ENCODE results near the gene KRTAP1-3. TPM values are rescaled to one million over a fixed set of nuclear protein-coding genes. Genes with fewer than 3 reads are reported as not detected.
"Not testable (repeated sequence)": the region's sequence is repeated elsewhere in the genome, so short reads cannot be mapped to it uniquely, and the experiment has no call there.

The KRTAP1-3 gene
- total RNA-seq, 1 donor from 2014 or later = not detected

DNA sequence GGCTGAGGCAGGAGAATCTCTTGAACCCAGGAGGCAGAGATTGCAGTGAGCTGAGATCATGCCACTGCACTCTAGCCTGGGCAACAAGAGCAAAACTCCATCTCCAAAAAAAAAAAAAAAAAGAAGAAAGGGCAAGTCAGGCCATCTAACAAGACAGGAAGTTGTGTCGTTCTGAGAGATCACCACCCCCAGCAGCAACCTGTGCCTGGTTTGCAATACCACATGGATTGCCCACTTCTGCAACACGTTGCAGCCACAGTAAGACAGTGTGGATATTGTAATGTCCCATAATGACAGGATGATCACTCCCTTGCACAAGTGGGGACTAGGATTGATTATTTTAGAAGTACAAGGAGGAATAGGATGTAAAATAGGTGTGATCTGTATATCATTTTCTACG lies 34.4 kb upstream of the KRTAP1-3 start:
- TF ChIP-seq, protein P1, sequence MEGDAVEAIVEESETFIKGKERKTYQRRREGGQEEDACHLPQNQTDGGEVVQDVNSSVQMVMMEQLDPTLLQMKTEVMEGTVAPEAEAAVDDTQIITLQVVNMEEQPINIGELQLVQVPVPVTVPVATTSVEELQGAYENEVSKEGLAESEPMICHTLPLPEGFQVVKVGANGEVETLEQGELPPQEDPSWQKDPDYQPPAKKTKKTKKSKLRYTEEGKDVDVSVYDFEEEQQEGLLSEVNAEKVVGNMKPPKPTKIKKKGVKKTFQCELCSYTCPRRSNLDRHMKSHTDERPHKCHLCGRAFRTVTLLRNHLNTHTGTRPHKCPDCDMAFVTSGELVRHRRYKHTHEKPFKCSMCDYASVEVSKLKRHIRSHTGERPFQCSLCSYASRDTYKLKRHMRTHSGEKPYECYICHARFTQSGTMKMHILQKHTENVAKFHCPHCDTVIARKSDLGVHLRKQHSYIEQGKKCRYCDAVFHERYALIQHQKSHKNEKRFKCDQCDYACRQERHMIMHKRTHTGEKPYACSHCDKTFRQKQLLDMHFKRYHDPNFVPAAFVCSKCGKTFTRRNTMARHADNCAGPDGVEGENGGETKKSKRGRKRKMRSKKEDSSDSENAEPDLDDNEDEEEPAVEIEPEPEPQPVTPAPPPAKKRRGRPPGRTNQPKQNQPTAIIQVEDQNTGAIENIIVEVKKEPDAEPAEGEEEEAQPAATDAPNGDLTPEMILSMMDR (IDR thresholded peaks at IDR 0.05) = no peak
- no peaks in the 10 kb centered on the region for H3K4me1 ChIP-seq
- no peaks in the 10 kb centered on the region for H3K36me3 ChIP-seq
- H3K27me3 ChIP-seq = no peaks in the 10 kb centered on the region
- H3K9me3 ChIP-seq = no peaks in the 10 kb centered on the region
- H3K27ac ChIP-seq = no peak overlapping the region
- intact Hi-C loops (cut with DNase I) = no loop called here
- no peak for DNase-seq (ENCODE audit: low spot score in 2 of 2)
- no peak overlapping the region for H3K4me3 ChIP-seq

DNA sequence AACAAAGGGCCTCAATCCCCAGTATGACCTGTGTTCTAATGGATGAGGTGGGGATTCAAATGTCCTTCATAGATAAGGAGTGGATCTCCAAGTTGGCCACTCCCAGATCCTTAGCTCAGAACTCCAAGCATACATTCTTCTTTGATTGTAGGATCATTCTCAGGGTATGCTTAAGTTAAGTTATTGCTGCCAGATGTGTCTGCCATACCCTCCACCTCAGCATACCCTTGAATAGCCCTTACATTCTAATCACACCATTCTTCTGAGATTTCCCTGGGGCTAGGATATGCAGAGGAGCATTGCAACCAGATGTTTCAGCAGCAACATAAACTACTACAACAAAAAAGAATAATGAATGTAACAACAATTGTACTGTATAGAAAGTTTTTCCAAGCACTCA lies 32.6 kb upstream of the KRTAP1-3 start:
- intact Hi-C loops (cut with DNase I) = no loop called here
- H3K27ac ChIP-seq = no peak overlapping the region

DNA sequence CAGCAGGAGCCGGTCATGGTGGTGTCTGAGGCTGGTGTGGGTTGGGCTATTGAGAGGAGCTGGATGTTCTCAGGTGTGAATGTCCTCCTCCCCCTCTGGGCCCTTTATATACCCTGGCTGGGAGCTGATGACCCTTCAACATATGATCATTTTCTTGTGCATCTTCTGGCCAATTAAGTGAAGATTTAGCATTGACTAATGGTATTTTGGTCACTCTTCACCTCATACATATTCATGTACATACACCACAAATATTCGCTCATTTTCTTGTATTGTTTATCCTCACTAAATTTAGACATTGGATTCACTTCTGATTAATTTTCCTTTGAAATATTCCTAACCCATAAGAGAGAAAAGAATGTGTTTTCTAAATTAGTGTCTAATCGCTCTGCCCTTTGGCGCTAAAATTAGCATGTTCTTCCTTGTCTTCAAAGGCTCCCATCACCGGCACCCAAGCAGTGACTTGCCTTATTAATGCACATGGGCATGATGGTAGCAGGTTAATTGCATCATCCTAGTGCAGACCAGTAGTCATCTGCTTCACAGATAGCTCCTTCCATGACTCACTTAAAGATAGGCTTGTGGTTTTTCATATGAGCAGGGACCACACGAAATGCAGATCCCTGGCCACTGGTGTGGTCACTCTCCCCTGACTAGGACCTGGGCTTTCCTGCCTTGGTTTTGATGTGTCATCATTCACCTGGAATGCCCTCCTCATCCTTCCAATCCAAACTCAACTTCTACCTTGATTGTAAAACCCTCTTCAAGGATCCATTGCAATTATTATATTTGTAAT lies 31.4 kb upstream of the KRTAP1-3 start, which contains the start of gene KRTAP2-4:
Gene KRTAP2-4 (minus strand): TSS at position 51 of the 796 bp plus-strand sequence. CDS start 34 bp downstream, at position 17.
- Histone ChIP-seq H3K27ac (no peak within 1 kb of the TSS), H3K36me3 (no peaks in the 10 kb centered on the region), H3K9me3 (no peaks in the 10 kb centered on the region), H3K4me1 (peaks cover 5 to 7% of the 10 kb centered on the region in 2 donors), H3K4me3 (no peak within 1 kb of the TSS), H3K27me3 (no peaks in the 10 kb centered on the region)
- TF ChIP-seq, protein P1 (IDR thresholded peaks at IDR 0.05) = no peak
- intact Hi-C loops (cut with DNase I) = no loop called here
- no peak for DNase-seq (ENCODE audit: low spot score in 2 of 2)

More for the DNA sequence above, 32.6 kb upstream of the KRTAP1-3 start:
- H3K9me3 ChIP-seq = no peaks in the 10 kb centered on the region
- no peaks in the 10 kb centered on the region for H3K36me3 ChIP-seq
- no peaks in the 10 kb centered on the region for H3K4me1 ChIP-seq
- TF ChIP-seq, protein P1 (IDR thresholded peaks at IDR 0.05) = no peak
- no peak for DNase-seq (ENCODE audit: low spot score in 2 of 2)
- H3K4me3 ChIP-seq = no peak overlapping the region
- H3K27me3 ChIP-seq = no peaks in the 10 kb centered on the region

DNA sequence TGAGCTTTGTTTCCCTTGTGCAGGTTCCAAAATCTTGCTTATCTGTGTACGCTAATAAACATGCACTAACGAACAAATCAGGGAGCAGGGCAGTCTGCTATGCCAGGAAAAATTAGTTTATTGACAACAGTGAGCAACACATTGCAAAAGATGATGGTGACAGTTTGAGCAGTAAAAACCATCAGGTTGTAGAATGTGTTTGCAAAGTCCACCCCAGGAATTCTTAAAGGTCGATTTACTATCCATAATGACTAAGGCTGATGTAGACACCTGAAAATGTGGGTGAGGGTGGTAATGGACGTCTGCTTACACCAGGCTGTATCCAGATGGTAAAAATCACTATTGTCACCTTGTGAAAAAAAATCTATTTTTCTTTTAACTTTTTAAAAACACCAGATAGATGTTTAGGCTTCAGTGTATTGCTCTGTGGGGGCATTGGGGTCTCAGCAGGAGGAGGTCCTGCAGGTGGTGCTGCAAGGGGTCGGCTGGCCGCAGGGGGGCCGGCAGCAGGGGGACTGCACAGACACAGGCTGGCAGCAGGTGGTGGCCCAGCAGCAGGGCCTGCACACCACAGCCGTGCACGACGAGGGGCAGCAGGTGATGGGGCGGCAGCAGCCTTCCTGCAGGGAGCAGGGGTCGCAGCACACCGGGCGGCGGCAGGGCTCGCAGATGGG lies 30.5 kb upstream of the KRTAP1-3 start:
- H3K36me3 ChIP-seq; H3K27ac ChIP-seq; intact Hi-C loops (cut with DNase I); H3K9me3 ChIP-seq; H3K27me3 ChIP-seq; H3K4me3 ChIP-seq; H3K4me1 ChIP-seq; DNase-seq (ENCODE audit: low spot score in 2 of 2): not testable (repeated sequence)

DNA sequence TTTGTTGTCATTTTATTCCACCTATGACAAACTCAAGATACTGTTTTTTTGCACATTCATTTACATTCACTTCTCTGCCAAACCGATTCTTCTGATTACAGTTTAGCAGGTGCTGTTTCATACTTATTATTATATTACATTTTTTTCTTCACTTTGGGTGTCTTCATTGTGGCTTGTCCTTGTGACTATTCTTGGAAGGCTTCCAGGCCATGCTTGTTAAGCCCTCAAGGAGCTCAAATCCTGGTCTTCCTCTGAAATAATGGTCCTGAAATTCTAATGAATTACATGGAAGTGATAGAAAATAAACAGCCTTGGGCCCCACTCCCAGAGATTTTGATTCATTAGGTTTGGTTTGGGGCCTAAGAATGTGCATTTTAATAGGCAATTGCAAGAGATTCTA lies 29.6 kb upstream of the KRTAP1-3 start:
- Histone ChIP-seq H3K27ac (no peak overlapping the region), H3K4me1 (peaks cover 9 to 10% of the 10 kb centered on the region in 2 donors), H3K9me3 (no peaks in the 10 kb centered on the region), H3K27me3 (no peaks in the 10 kb centered on the region), H3K36me3 (no peaks in the 10 kb centered on the region), H3K4me3 (no peak overlapping the region)
- TF ChIP-seq, protein P1 (IDR thresholded peaks at IDR 0.05) = no peak
- no peak for DNase-seq (ENCODE audit: low spot score in 2 of 2)
- intact Hi-C loops (cut with DNase I) = no loop called here

DNA sequence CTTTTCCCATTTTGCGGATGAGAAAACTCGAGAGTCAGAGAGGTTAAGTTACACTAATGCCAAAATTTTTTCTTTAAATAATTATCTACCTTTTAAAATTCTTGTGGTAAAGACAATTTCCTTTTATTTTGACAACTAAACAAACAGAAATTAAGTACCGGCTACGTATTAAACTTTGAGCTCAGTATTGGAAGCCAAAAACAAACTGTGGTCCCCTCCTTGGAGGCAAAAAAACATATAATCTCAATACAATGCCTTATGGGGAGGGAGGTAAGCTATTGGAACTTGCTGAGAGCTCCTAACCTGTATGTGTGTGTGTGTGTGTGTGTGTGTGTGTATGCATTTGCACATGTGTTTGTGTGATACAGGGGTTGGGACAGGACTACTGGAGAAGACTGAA lies 28.8 kb upstream of the KRTAP1-3 start:
- H3K4me3 ChIP-seq = no peak overlapping the region
- no peaks in the 10 kb centered on the region for H3K9me3 ChIP-seq
- TF ChIP-seq, protein P1 (IDR thresholded peaks at IDR 0.05) = no peak
- intact Hi-C loops (cut with DNase I) = no loop called here
- no peak overlapping the region for H3K27ac ChIP-seq
- H3K4me1 ChIP-seq = peaks cover 9 to 10% of the 10 kb centered on the region in 2 donors
- no peaks in the 10 kb centered on the region for H3K36me3 ChIP-seq
- DNase-seq (ENCODE audit: low spot score in 2 of 2) = no peak
- no peaks in the 10 kb centered on the region for H3K27me3 ChIP-seq
